GM12878 (cell line): Measurements from ENCODE around the gene ZNF419. TPM values are rescaled to one million over a fixed set of nuclear protein-coding genes. Genes with fewer than 3 reads are reported as not detected.

Experiments
- ATAC-seq: fragments of 200-7000 bp; cut with Tn5 transposase; 3 replicates; pipeline ENCODE4 v1.9.1; 2020; ENCODE audit warnings: mild to moderate bottlenecking, moderate library complexity
- BruUV-seq: library from RNA; stranded (reverse); fragments of 400-500 nt; replicated peaks from 2 replicates; lab custom pipeline; 2021; lab: Mats Ljungman, UMichigan
- CTCF ChIA-PET: fragments of 300-600 bp; sonication (Branson Sonifier 250); formaldehyde crosslinking; extraction: SDS; loops from one replicate; lab custom pipeline; 2021; ENCODE audit warnings: inconsistent platforms; lab: Yijun Ruan, JAX
- POLR2A ChIA-PET: fragments of 350-600 bp; formaldehyde crosslinking; extraction: SDS; loops from one replicate; lab custom pipeline; 2021; ENCODE audit warnings: inconsistent platforms; lab: Charles Lee
- RAD21 ChIA-PET: fragments of 300-600 bp; sonication (Branson Sonifier 250); formaldehyde crosslinking; loops from one replicate; lab custom pipeline; 2023; ENCODE audit warnings: antibody characterized with exemption; ENCODE audit not compliant: unreplicated experiment; lab: Charles Lee
- SMC1A ChIA-PET: fragments of 300-600 bp; sonication (Branson Sonifier 250); formaldehyde crosslinking; loops from one replicate; lab custom pipeline; 2023; ENCODE audit not compliant: unreplicated experiment, uncharacterized antibody; lab: Charles Lee
- DNase-seq: peaks from one replicate; pipeline ENCODE4 v3.0.0-alpha.2; 2011; ENCODE audit warnings: low read depth, low spot score
- FAIRE-seq: peaks from 3 replicates; lab custom pipeline; 2011; peaks lifted over from hg19 to GRCh38; lab: Jason Lieb, UNC
- H2AFZ ChIP-seq: 2 replicates; pipeline ENCODE4 v1.6.0; 2011; ENCODE audit warnings: low read depth, low read length, control low read depth; ENCODE audit not compliant: control insufficient read depth
- H3K27ac ChIP-seq: 2 replicates; pipeline ENCODE4 v1.5.1; 2011; ENCODE audit warnings: control low read depth; ENCODE audit not compliant: control insufficient read depth, insufficient read depth
- H3K27me3 ChIP-seq, 2 experiments: replicated peaks in 1 of 2; 2 replicates each; pipeline versions ENCODE4 v1.6.0 to v1.6.1; 2011; ENCODE audit warnings: low read length in 1 of 2; ENCODE audit not compliant: control insufficient read depth in 2 of 2, insufficient read depth in 2 of 2
- H3K36me3 ChIP-seq, 2 experiments: 2 replicates each; pipeline ENCODE4 v1.5.1; 2011; ENCODE audit warnings: low read length in 1 of 2; ENCODE audit not compliant: control insufficient read depth in 2 of 2, insufficient read depth in 2 of 2
- H3K4me1 ChIP-seq: 2 replicates; pipeline ENCODE4 v1.6.1; 2011; ENCODE audit warnings: mild to moderate bottlenecking, low read length, moderate library complexity, mixed read lengths; ENCODE audit not compliant: control insufficient read depth, insufficient read depth
- H3K4me2 ChIP-seq: 2 replicates; pipeline ENCODE4 v1.6.0; 2011; ENCODE audit warnings: control low read depth; ENCODE audit not compliant: control insufficient read depth, insufficient read depth
- H3K4me3 ChIP-seq: fragments of 200-600 bp; sonication (generic); 2 replicates; pipeline ENCODE4 v1.5.1; 2016
- H3K79me2 ChIP-seq: 2 replicates; pipeline ENCODE4 v1.6.0; 2011; ENCODE audit warnings: low read length; ENCODE audit not compliant: control insufficient read depth, insufficient read depth
- H3K9ac ChIP-seq: 2 replicates; pipeline ENCODE4 v1.8.0; 2011; ENCODE audit warnings: low read length, control low read depth, mixed read lengths; ENCODE audit not compliant: control insufficient read depth, insufficient read depth
- H3K9me3 ChIP-seq: replicated peaks from 3 replicates; pipeline ENCODE4 v1.5.1; 2011; ENCODE audit warnings: mild to moderate bottlenecking, low read length; ENCODE audit not compliant: control insufficient read depth, insufficient read depth
- H4K20me1 ChIP-seq: 2 replicates; pipeline ENCODE4 v1.6.0; 2011; ENCODE audit not compliant: control insufficient read depth, insufficient read depth
- BACH1 ChIP-seq: fragments of 450-650 bp; IDR thresholded peaks from 2 replicates; pipeline ENCODE4 v1.6.1; 2017; ENCODE audit warnings: mild to moderate bottlenecking, borderline replicate concordance
- BCL3 ChIP-seq: IDR thresholded peaks from 2 replicates; pipeline ENCODE4 v1.6.1; 2011; ENCODE audit warnings: borderline replicate concordance, low read depth, mild to moderate bottlenecking, moderate library complexity, low read length; ENCODE audit not compliant: insufficient read depth, poor library complexity, severe bottlenecking
- CBX5 ChIP-seq: sonication (generic); IDR thresholded peaks from 2 replicates; pipeline ENCODE4 v1.6.1; 2016; ENCODE audit warnings: low read depth, moderate library complexity, mild to moderate bottlenecking, inconsistent platforms
- GABPA ChIP-seq: IDR thresholded peaks from 2 replicates; pipeline ENCODE4 v1.6.1; 2014; ENCODE audit warnings: antibody characterized with exemption, low read depth, mild to moderate bottlenecking, inconsistent platforms
- LARP7 ChIP-seq: fragments of 450-650 bp; IDR thresholded peaks from 2 replicates; pipeline ENCODE4 v1.6.1; 2017; ENCODE audit warnings: mild to moderate bottlenecking
- MEF2A ChIP-seq: IDR thresholded peaks from 2 replicates; pipeline ENCODE4 v1.6.1; 2011; ENCODE audit warnings: low read depth, mild to moderate bottlenecking, low read length, moderate library complexity; ENCODE audit not compliant: insufficient read depth
- PBX3 ChIP-seq: IDR thresholded peaks from 2 replicates; pipeline ENCODE4 v1.6.1; 2011; ENCODE audit warnings: mild to moderate bottlenecking, low read depth, low read length, moderate library complexity; ENCODE audit not compliant: insufficient replicate concordance
- RUNX3 ChIP-seq: IDR thresholded peaks from 2 replicates; pipeline ENCODE4 v1.6.1; 2012; ENCODE audit warnings: low read length, inconsistent platforms
- WGBS: methylation state at CpG from one replicate; pipeline ENCODE4 v1.1.6; 2016; ENCODE audit warnings: low lambda C conversion rate; ENCODE audit not compliant: insufficient replicate concordance, insufficient coverage; ENCODE audit errors: missing lambda C conversion rate; 5-methylcytosine and 5-hydroxymethylcytosine counted together
- in situ Hi-C: fragments of 300-500 bp; cut with MboI; formaldehyde crosslinking; loops from 9 replicates; pipeline ENCODE4 v1.14.3; 2018; ENCODE audit warnings: mixed read lengths
- intact Hi-C: fragments of 100-400 bp; cut with micrococcal nuclease; formaldehyde crosslinking; loops from one replicate; pipeline ENCODE4 v1.14.2; 2022; ENCODE audit not compliant: unreplicated experiment
- polyA plus RNA-seq, 11 experiments: library from polyadenylated mRNA; depleted of rRNA in 4 of 11; unstranded in 6 of 11; stranded (reverse) in 5 of 11; fragments of >200 nt; fragmentation: Nextera tagmentation in 4 of 11; fragmentation: Illumina TruSeq in 1 of 11; extraction: Ambion mirVana in 4 of 11; extraction: Trizol in 1 of 11; gene quantifications; 1 replicate in 1 of 11; 2 replicates in 10 of 11; pipeline versions ENCODE4 v1.2.1 to v1.2.3, GENCODE V29; 2011 to 2016; ENCODE audit warnings: inconsistent platforms in 2 of 11, missing spikeins in 2 of 11, low read depth in 1 of 11
- total RNA-seq, 4 experiments: library from RNA; depleted of rRNA in 3 of 4; stranded (reverse); fragments of >200 nt in 3 of 4; fragmentation: Illumina TruSeq in 1 of 4; extraction: Trizol in 1 of 4; gene quantifications; 2 replicates each; pipeline versions ENCODE4 v1.2.1 to v1.2.3, GENCODE V29; 2013 to 2021
- TF ChIP-seq, protein P1 (sequence below): fragments of 450-650 bp; IDR thresholded peaks from 2 replicates; pipeline ENCODE4 v1.6.1; 2017; ENCODE audit warnings: low read depth, mild to moderate bottlenecking, moderate library complexity
- TF ChIP-seq, protein P2 (sequence below): IDR thresholded peaks from 2 replicates; pipeline ENCODE4 v1.6.1; 2012; ENCODE audit warnings: low read length, inconsistent platforms

Gene ZNF419
- total and polyA plus RNA-seq, 10 of the 15 experiments (the other 5 are each of a cell fraction or from before 2014, with no cell fraction given), result 0.98 to 12.8 (median 7.3) TPM

DNA sequence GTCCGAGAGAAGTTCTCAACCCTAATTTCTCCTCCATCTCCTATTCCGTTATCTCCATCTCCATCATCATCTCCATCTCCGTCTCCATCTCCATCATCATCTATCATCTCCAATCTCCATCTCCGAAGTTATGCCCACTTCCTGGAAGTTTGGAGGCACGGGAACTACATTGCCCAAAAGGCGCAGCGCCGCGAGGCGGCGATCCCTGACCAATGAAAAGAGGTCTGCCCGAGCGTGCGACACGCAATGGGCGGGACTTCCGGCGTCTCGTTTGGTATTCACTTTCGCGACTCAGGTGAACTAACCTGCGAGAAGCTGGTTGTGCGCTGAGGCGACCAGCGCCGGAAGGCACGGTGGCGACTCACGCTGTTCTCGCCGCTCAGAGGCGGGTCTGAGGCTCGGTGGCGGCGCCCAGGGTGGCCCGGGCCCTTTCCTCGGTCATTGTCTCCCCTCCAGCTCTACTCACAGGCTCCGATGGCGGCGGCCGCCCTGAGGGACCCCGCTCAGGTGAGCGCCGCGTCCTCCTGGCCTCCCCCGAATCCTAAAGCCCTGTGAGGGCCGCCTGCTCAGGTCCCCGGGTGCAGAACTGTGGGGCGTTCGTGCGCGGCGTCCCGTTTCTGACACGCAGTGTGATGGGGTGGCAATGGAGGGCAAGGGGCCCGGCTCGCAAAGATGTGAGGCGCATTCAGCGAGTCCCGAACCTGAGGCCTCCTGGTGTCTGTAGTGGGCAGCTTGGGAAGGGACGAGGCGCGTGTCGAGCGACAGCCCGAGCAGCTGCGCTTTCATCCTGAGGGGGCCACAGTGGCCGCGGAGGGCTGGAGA is at the start of gene ZNF419 (continued):
- TF ChIP-seq, protein P1, sequence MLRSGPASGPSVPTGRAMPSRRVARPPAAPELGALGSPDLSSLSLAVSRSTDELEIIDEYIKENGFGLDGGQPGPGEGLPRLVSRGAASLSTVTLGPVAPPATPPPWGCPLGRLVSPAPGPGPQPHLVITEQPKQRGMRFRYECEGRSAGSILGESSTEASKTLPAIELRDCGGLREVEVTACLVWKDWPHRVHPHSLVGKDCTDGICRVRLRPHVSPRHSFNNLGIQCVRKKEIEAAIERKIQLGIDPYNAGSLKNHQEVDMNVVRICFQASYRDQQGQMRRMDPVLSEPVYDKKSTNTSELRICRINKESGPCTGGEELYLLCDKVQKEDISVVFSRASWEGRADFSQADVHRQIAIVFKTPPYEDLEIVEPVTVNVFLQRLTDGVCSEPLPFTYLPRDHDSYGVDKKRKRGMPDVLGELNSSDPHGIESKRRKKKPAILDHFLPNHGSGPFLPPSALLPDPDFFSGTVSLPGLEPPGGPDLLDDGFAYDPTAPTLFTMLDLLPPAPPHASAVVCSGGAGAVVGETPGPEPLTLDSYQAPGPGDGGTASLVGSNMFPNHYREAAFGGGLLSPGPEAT, result 0 out of 2 replicates have a peak, but pooled peaks have one; percentile 20
- TF ChIP-seq LARP7 (0 out of 2 replicates have a peak, but pooled peaks have one; percentile 36), BACH1 (0 out of 2 replicates have a peak, but pooled peaks have one; percentile 16)

- Histone ChIP-seq H3K4me1 (peaks cover 5% of the 10 kb centered on the region; the same call in 1 of the 2 replicates), H3K27ac (no peak overlapping the region), H3K4me3 (no peak overlapping the region), H3K9ac (no peak overlapping the region), H3K79me2 (peaks cover 19% of the 10 kb centered on the region), H2AFZ (no peak overlapping the region), H3K4me2 (no peak overlapping the region), H3K9me3 (peaks cover 8% of the 10 kb centered on the region; the same call in 2 of the 3 replicates), H4K20me1 (no peaks in the 10 kb centered on the region; the same call in 1 of the 2 replicates), H3K36me3 (peaks cover under 1 to 10% of the 10 kb centered on the region in 2 experiments; a peak in 2 of 4 replicates), H3K27me3 (no peaks in the 10 kb centered on the region)
- ChIA-PET RAD21 (no interaction called here), SMC1A (interaction anchor here (0.6 to 1.3 kb wide), 2 partner anchors 11 to 296 kb away, joined by 3 to 4 read pairs; no protein-coding TSS in a partner anchor), CTCF (no interaction called here), POLR2A (no interaction called here)
- intact Hi-C loops (no loop called here), in situ Hi-C loops (no loop called here)
- FAIRE-seq (no peak), DNase-seq (no peak), ATAC-seq (no peak)
- 86% methylated on average over 4 of the region's 4 CpGs for WGBS
- TF ChIP-seq GABPA (no peak), PBX3 (no peak), MEF2A (no peak), RUNX3 (no peak), BCL3 (no peak), CBX5 (no peak)
- TF ChIP-seq, protein P2, sequence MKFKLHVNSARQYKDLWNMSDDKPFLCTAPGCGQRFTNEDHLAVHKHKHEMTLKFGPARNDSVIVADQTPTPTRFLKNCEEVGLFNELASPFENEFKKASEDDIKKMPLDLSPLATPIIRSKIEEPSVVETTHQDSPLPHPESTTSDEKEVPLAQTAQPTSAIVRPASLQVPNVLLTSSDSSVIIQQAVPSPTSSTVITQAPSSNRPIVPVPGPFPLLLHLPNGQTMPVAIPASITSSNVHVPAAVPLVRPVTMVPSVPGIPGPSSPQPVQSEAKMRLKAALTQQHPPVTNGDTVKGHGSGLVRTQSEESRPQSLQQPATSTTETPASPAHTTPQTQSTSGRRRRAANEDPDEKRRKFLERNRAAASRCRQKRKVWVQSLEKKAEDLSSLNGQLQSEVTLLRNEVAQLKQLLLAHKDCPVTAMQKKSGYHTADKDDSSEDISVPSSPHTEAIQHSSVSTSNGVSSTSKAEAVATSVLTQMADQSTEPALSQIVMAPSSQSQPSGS, result no peak
- no TSS peak for BruUV-seq
These were observed 49.6 kb upstream of the ZNF419 start for GRCh38 chr19:57437931-57438330.
